Liver (tissue), 9 donors: Measurements from ENCODE around the gene CPNE4. TPM values are rescaled to one million over a fixed set of nuclear protein-coding genes. Genes with fewer than 3 reads are reported as not detected.

ENCODE experiments used
- DNase-seq: peaks from one replicate; pipeline ENCODE4 v3.0.0-alpha.2; 2017; ENCODE audit warnings: low spot score
- H3K27ac ChIP-seq, 2 donors: one replicate each; pipeline ENCODE4 v1.7.0; 2013; ENCODE audit warnings: inconsistent platforms in 2 of 2, low read length in 2 of 2, control low read depth in 1 of 2, low read depth in 1 of 2, mild to moderate bottlenecking in 1 of 2
- H3K27me3 ChIP-seq, 4 donors: one replicate each; pipeline versions ENCODE4 v1.6.1 to v1.7.0; 2013; ENCODE audit warnings: low read length in 3 of 4, inconsistent platforms in 1 of 4, mild to moderate bottlenecking in 1 of 4, moderate library complexity in 1 of 4; ENCODE audit not compliant: control insufficient read depth in 4 of 4, insufficient read depth in 4 of 4
- H3K36me3 ChIP-seq, 4 donors: one replicate each; pipeline versions ENCODE4 v1.6.1 to v1.7.0; 2013; ENCODE audit warnings: low read length in 3 of 4, mild to moderate bottlenecking in 3 of 4, low read depth in 1 of 4, moderate library complexity in 1 of 4; ENCODE audit not compliant: control insufficient read depth in 4 of 4, insufficient read depth in 3 of 4
- H3K4me1 ChIP-seq, 4 donors: one replicate each; pipeline versions ENCODE4 v1.6.1 to v1.7.0; 2013; ENCODE audit warnings: low read length in 3 of 4, mild to moderate bottlenecking in 3 of 4, moderate library complexity in 1 of 4; ENCODE audit not compliant: control insufficient read depth in 4 of 4, insufficient read depth in 4 of 4
- H3K4me3 ChIP-seq, 3 donors: one replicate each; pipeline versions ENCODE4 v1.6.1 to v1.7.0; 2013; ENCODE audit warnings: low read length in 3 of 3, control low read depth in 1 of 3, low read depth in 1 of 3, mild to moderate bottlenecking in 1 of 3
- H3K9ac ChIP-seq, 2 donors: one replicate each; pipeline ENCODE4 v1.7.0; 2013; ENCODE audit warnings: low read length in 2 of 2, mild to moderate bottlenecking in 2 of 2, moderate library complexity in 2 of 2, control low read depth in 1 of 2, low read depth in 1 of 2
- H3K9me3 ChIP-seq, 4 donors: one replicate each; pipeline versions ENCODE4 v1.6.1 to v1.7.0; 2013; ENCODE audit warnings: low read length in 3 of 4; ENCODE audit not compliant: control insufficient read depth in 4 of 4
- ATF3 ChIP-seq: IDR thresholded peaks from 2 replicates; pipeline ENCODE4 v1.6.1; 2016; ENCODE audit warnings: antibody characterized with exemption
- CTCF ChIP-seq: fragments of 150-350 bp; IDR thresholded peaks from 2 replicates; pipeline ENCODE4 v1.5.1; 2017; ENCODE audit warnings: improper control_type of control experiment, low read depth, low read length; ENCODE audit not compliant: missing input control
- EGR1 ChIP-seq, 2 donors: IDR thresholded peaks; 2 replicates each; pipeline ENCODE4 v1.6.1; 2016 to 2018; ENCODE audit warnings: antibody characterized with exemption in 2 of 2, low read depth in 2 of 2
- FOXA1 ChIP-seq: IDR thresholded peaks from 2 replicates; pipeline ENCODE4 v1.6.1; 2016; ENCODE audit warnings: antibody characterized with exemption
- FOXA2 ChIP-seq: IDR thresholded peaks from 2 replicates; pipeline ENCODE4 v1.6.1; 2016; ENCODE audit warnings: antibody characterized with exemption
- GABPA ChIP-seq, 2 donors: IDR thresholded peaks in 1 of 2; conservative IDR thresholded peaks in 1 of 2; 2 replicates each; pipeline ENCODE4 v1.6.1; 2016; ENCODE audit warnings: antibody characterized with exemption in 2 of 2, mild to moderate bottlenecking in 1 of 2, moderate library complexity in 1 of 2
- HNF4A ChIP-seq, 2 donors: conservative IDR thresholded peaks; 2 replicates each; pipeline ENCODE4 v1.6.1; 2016; ENCODE audit warnings: antibody characterized with exemption in 2 of 2, mild to moderate bottlenecking in 2 of 2
- HNF4G ChIP-seq: IDR thresholded peaks from 2 replicates; pipeline ENCODE4 v1.6.1; 2016; ENCODE audit warnings: antibody characterized with exemption
- JUND ChIP-seq, 2 donors: IDR thresholded peaks; 2 replicates each; pipeline ENCODE4 v1.6.1; 2016; ENCODE audit warnings: antibody characterized with exemption in 2 of 2
- MAX ChIP-seq: IDR thresholded peaks from 2 replicates; pipeline ENCODE4 v1.6.1; 2016; ENCODE audit warnings: antibody characterized with exemption
- NR2F2 ChIP-seq: IDR thresholded peaks from 2 replicates; pipeline ENCODE4 v1.6.1; 2016; ENCODE audit warnings: antibody characterized with exemption
- RAD21 ChIP-seq, 2 donors: IDR thresholded peaks; 2 replicates each; pipeline ENCODE4 v1.6.1; 2016; ENCODE audit warnings: antibody characterized with exemption in 2 of 2, mild to moderate bottlenecking in 2 of 2
- REST ChIP-seq: IDR thresholded peaks from 2 replicates; pipeline ENCODE4 v1.6.1; 2016; ENCODE audit warnings: antibody characterized with exemption, mild to moderate bottlenecking
- RXRA ChIP-seq, 2 donors: IDR thresholded peaks; 2 replicates each; pipeline ENCODE4 v1.6.1; 2017 to 2018; ENCODE audit warnings: antibody characterized with exemption in 2 of 2, mild to moderate bottlenecking in 1 of 2
- SP1 ChIP-seq: IDR thresholded peaks from 2 replicates; pipeline ENCODE4 v1.6.1; 2018; ENCODE audit warnings: antibody characterized with exemption, mild to moderate bottlenecking
- TAF1 ChIP-seq: conservative IDR thresholded peaks from 2 replicates; pipeline ENCODE4 v1.6.1; 2016; ENCODE audit warnings: antibody characterized with exemption, mild to moderate bottlenecking
- YY1 ChIP-seq: IDR thresholded peaks from 2 replicates; pipeline ENCODE4 v1.6.1; 2016; ENCODE audit warnings: antibody characterized with exemption, mild to moderate bottlenecking
- ZBTB33 ChIP-seq: IDR thresholded peaks from 2 replicates; pipeline ENCODE4 v1.6.1; 2016; ENCODE audit warnings: antibody characterized with exemption
- WGBS: extraction: QIAGEN DNeasy Blood & Tissue Kit; methylation state at CpG from one replicate; pipeline ENCODE4 v1.1.7; 2013; 5-methylcytosine and 5-hydroxymethylcytosine counted together
- polyA plus RNA-seq, 2 donors: library from polyadenylated mRNA; stranded (reverse) in 1 of 2; unstranded in 1 of 2; fragments of 200-250 nt in 1 of 2; fragments of >200 nt in 1 of 2; fragmentation: Nextera tagmentation in 1 of 2; extraction: Ambion mirVana in 1 of 2; gene quantifications; one replicate each; pipeline versions ENCODE4 v1.2.1 to v1.2.3, GENCODE V29; 2013 to 2015
- total RNA-seq, 2 donors: library from RNA; depleted of rRNA; stranded (reverse); fragments of >200 nt; gene quantifications; one replicate each; pipeline ENCODE4 v1.2.3, GENCODE V29; 2014
- donor health status: healthy.
- donor health status: healthy.
- donor health status: healthy.
- donor health status: healthy.
- donor health status: healthy.

Gene CPNE4
- total and polyA plus RNA-seq, 4 donors: under 0.01 to 0.03 TPM; not detected in 2

GRCh38 chr3:131701153-131701770, 333.6 kb downstream of the CPNE4 start (continued):
- TF ChIP-seq ZBTB33 (no peak), MAX (no peak), RAD21 (IDR thresholded peaks at IDR 0.05) (no peak), JUND (IDR thresholded peaks at IDR 0.05) (no peak), YY1 (no peak)

- no peak for DNase-seq
- no peaks in the 10 kb centered on the region for H3K4me1 ChIP-seq
- 79% methylated on average over 1 of the region's 1 CpG for WGBS
- H3K36me3 ChIP-seq: no peaks in the 10 kb centered on the region
- TF ChIP-seq JUND (IDR thresholded peaks at IDR 0.05) (no peak), YY1 (no peak), EGR1 (IDR thresholded peaks at IDR 0.05; ENCODE audit: low read depth in 2 of 2) (no peak), RAD21 (IDR thresholded peaks at IDR 0.05) (no peak), HNF4G (no peak), MAX (no peak), FOXA2 (no peak), REST (no peak), SP1 (no peak), FOXA1 (no peak), ATF3 (no peak), GABPA (IDR thresholded peaks at IDR 0.05 in 1 of 2, conservative IDR thresholded peaks at IDR 0.05 in 1 of 2) (no peak), TAF1 (no peak), HNF4A (conservative IDR thresholded peaks at IDR 0.05) (no peak), CTCF (no peak), NR2F2 (no peak), ZBTB33 (no peak), RXRA (IDR thresholded peaks at IDR 0.05) (no peak)
- no peaks in the 10 kb centered on the region for H3K9me3 ChIP-seq
- no peak overlapping the region for H3K27ac ChIP-seq
- H3K27me3 ChIP-seq: peaks cover 0 to 3% (median 0%) of the 10 kb centered on the region in 4 donors
- H3K4me3 ChIP-seq: no peak overlapping the region
- no peak overlapping the region for H3K9ac ChIP-seq
Observed at GRCh38 chr3:131699001-131699400, 335.8 kb downstream of the CPNE4 start.
